ENCODE data around the gene SCYGR4.

Gene SCYGR4

GRCh38 chr2:227612546-227613271, 4.6 kb upstream of the SCYGR4 start:
- ChIA-PET CTCF (no interaction called here), POLR2A (no interaction called here)
- TF ChIP-seq ARNT (IDR thresholded peaks at IDR 0.05): no peak
- TF ChIP-seq SP1 (IDR thresholded peaks at IDR 0.05): no peak
- TF ChIP-seq NFRKB (IDR thresholded peaks at IDR 0.05): no peak
- no peak for TF ChIP-seq L3MBTL2 (conservative IDR thresholded peaks at IDR 0.05)
- TF ChIP-seq SUZ12 (IDR thresholded peaks at IDR 0.05): no peak
- no peak for TF ChIP-seq BHLHE40 (IDR thresholded peaks at IDR 0.05; ENCODE audit: borderline replicate concordance)
- TF ChIP-seq FOXK2 (IDR thresholded peaks at IDR 0.05): no peak
- no peak for TF ChIP-seq TARDBP (IDR thresholded peaks at IDR 0.05)
- TF ChIP-seq FOXM1 (IDR thresholded peaks at IDR 0.05; ENCODE audit: borderline replicate concordance): no peak
- no peak for TF ChIP-seq LEF1 (IDR thresholded peaks at IDR 0.05; ENCODE audit: borderline replicate concordance)
- no peak for TF ChIP-seq CTBP1 (IDR thresholded peaks at IDR 0.05; ENCODE audit: borderline replicate concordance)
- TF ChIP-seq HDGF (IDR thresholded peaks at IDR 0.05; ENCODE audit: borderline replicate concordance): no peak
- TF ChIP-seq ELF4 (IDR thresholded peaks at IDR 0.05): no peak
- TF ChIP-seq FOXA1 (IDR thresholded peaks at IDR 0.05): no peak
- no peak for TF ChIP-seq PKNOX1 (IDR thresholded peaks at IDR 0.05)
- no peak for TF ChIP-seq ZNF384 (IDR thresholded peaks at IDR 0.05)
- no peak for DNase-seq (ENCODE audit: extremely low spot score)

GRCh38 chr2:227613272-227613660, 4.0 kb upstream of the SCYGR4 start:
- DNase-seq (ENCODE audit: extremely low spot score): no peak
- TF ChIP-seq CTBP1 (IDR thresholded peaks at IDR 0.05; ENCODE audit: borderline replicate concordance): no peak
- TF ChIP-seq PKNOX1 (IDR thresholded peaks at IDR 0.05): no peak
- no peak for TF ChIP-seq ARNT (IDR thresholded peaks at IDR 0.05)
- no peak for TF ChIP-seq SUZ12 (IDR thresholded peaks at IDR 0.05)
- TF ChIP-seq L3MBTL2 (conservative IDR thresholded peaks at IDR 0.05): no peak
- no peak for TF ChIP-seq TARDBP (IDR thresholded peaks at IDR 0.05)
- no peak for TF ChIP-seq FOXA1 (IDR thresholded peaks at IDR 0.05)
- no peak for TF ChIP-seq FOXK2 (IDR thresholded peaks at IDR 0.05)
- TF ChIP-seq BHLHE40 (IDR thresholded peaks at IDR 0.05; ENCODE audit: borderline replicate concordance): no peak
- no peak for TF ChIP-seq FOXM1 (IDR thresholded peaks at IDR 0.05; ENCODE audit: borderline replicate concordance)
- no peak for TF ChIP-seq ELF4 (IDR thresholded peaks at IDR 0.05)
- TF ChIP-seq HDGF (IDR thresholded peaks at IDR 0.05; ENCODE audit: borderline replicate concordance): no peak
- TF ChIP-seq ZNF384 (IDR thresholded peaks at IDR 0.05): no peak
- no peak for TF ChIP-seq SP1 (IDR thresholded peaks at IDR 0.05)
- no peak for TF ChIP-seq LEF1 (IDR thresholded peaks at IDR 0.05; ENCODE audit: borderline replicate concordance)
- TF ChIP-seq NFRKB (IDR thresholded peaks at IDR 0.05): no peak
- CTCF ChIA-PET: no interaction called here
- POLR2A ChIA-PET: no interaction called here

- no peak for DNase-seq (ENCODE audit: extremely low spot score)
- ChIA-PET CTCF (no interaction called here), POLR2A (no interaction called here)
- TF ChIP-seq CTBP1 (IDR thresholded peaks at IDR 0.05; ENCODE audit: borderline replicate concordance) (no peak), NFRKB (IDR thresholded peaks at IDR 0.05) (no peak), HDGF (IDR thresholded peaks at IDR 0.05; ENCODE audit: borderline replicate concordance) (no peak), ZNF384 (IDR thresholded peaks at IDR 0.05) (no peak), ARNT (IDR thresholded peaks at IDR 0.05) (no peak)
These were observed 3.1 kb upstream of the SCYGR4 start for GRCh38 chr2:227614246-227614645.

GRCh38 chr2:227614740-227615139, 2.6 kb upstream of the SCYGR4 start, which contains the start of gene SCYGR3:
Gene SCYGR3, minus strand, starts transcription at chr2:227614840. Its CDS starts 0 bp downstream, at chr2:227614840.
- POLR2A ChIA-PET: no interaction called here
- CTCF ChIA-PET: no interaction called here
- TF ChIP-seq PKNOX1 (IDR thresholded peaks at IDR 0.05) (no peak), TARDBP (IDR thresholded peaks at IDR 0.05) (no peak), ARNT (IDR thresholded peaks at IDR 0.05) (no peak), FOXM1 (IDR thresholded peaks at IDR 0.05; ENCODE audit: borderline replicate concordance) (no peak), BHLHE40 (IDR thresholded peaks at IDR 0.05; ENCODE audit: borderline replicate concordance) (no peak), FOXA1 (IDR thresholded peaks at IDR 0.05) (no peak), L3MBTL2 (conservative IDR thresholded peaks at IDR 0.05) (no peak), ZNF384 (IDR thresholded peaks at IDR 0.05) (no peak), HDGF (IDR thresholded peaks at IDR 0.05; ENCODE audit: borderline replicate concordance) (no peak), FOXK2 (IDR thresholded peaks at IDR 0.05) (no peak), ELF4 (IDR thresholded peaks at IDR 0.05) (no peak), SP1 (IDR thresholded peaks at IDR 0.05) (no peak), NFRKB (IDR thresholded peaks at IDR 0.05) (no peak), LEF1 (IDR thresholded peaks at IDR 0.05; ENCODE audit: borderline replicate concordance) (no peak), CTBP1 (IDR thresholded peaks at IDR 0.05; ENCODE audit: borderline replicate concordance) (no peak), SUZ12 (IDR thresholded peaks at IDR 0.05) (no peak)
- DNase-seq (ENCODE audit: extremely low spot score): no peak

DNA sequence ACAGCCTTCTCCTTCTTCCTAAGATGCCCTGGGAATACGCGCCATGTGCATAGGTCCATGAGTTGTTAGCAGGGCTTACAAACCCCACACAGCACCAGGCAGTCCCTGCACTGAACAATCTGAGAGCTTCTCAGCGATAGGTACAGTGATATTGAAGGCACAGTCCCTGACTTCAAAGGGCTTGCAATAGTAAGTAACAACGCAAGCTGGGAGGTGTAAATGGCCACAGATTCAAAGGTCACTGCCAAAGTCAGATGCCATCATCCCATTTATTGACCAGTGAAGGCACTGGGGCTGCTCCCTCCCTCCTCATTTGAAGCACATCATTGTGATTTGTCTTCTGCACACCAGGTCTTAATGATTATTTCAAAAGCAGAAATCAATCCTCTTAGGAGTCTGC, 2.1 kb upstream of the SCYGR4 start:
- DNase-seq (ENCODE audit: extremely low spot score): no peak
- ChIA-PET CTCF (no interaction called here), POLR2A (no interaction called here)
- no peak for TF ChIP-seq TARDBP (IDR thresholded peaks at IDR 0.05)
- TF ChIP-seq FOXM1 (IDR thresholded peaks at IDR 0.05; ENCODE audit: borderline replicate concordance): no peak
- no peak for TF ChIP-seq ARNT (IDR thresholded peaks at IDR 0.05)

- CTCF ChIA-PET: no interaction called here
- TF ChIP-seq FOXM1 (IDR thresholded peaks at IDR 0.05; ENCODE audit: borderline replicate concordance) (no peak), L3MBTL2 (conservative IDR thresholded peaks at IDR 0.05) (no peak), LEF1 (IDR thresholded peaks at IDR 0.05; ENCODE audit: borderline replicate concordance) (no peak), HDGF (IDR thresholded peaks at IDR 0.05; ENCODE audit: borderline replicate concordance) (no peak), ZNF384 (IDR thresholded peaks at IDR 0.05) (no peak), PKNOX1 (IDR thresholded peaks at IDR 0.05) (no peak), FOXA1 (IDR thresholded peaks at IDR 0.05) (no peak), FOXK2 (IDR thresholded peaks at IDR 0.05) (no peak), ARNT (IDR thresholded peaks at IDR 0.05) (no peak), TARDBP (IDR thresholded peaks at IDR 0.05) (no peak), BHLHE40 (IDR thresholded peaks at IDR 0.05; ENCODE audit: borderline replicate concordance) (no peak), NFRKB (IDR thresholded peaks at IDR 0.05) (no peak), SUZ12 (IDR thresholded peaks at IDR 0.05) (no peak), SP1 (IDR thresholded peaks at IDR 0.05) (no peak), ELF4 (IDR thresholded peaks at IDR 0.05) (no peak), CTBP1 (IDR thresholded peaks at IDR 0.05; ENCODE audit: borderline replicate concordance) (no peak)
- POLR2A ChIA-PET: no interaction called here
- DNase-seq (ENCODE audit: extremely low spot score): no peak
These were observed 1.4 kb upstream of the SCYGR4 start for GRCh38 chr2:227615906-227616305.

Data from HEK293T (cell line).